PFSK-1 (cell line): Measurements from ENCODE around the gene GRXCR2.

Experiments
- POLR2AphosphoS5 ChIP-seq: IDR thresholded peaks from 2 replicates; pipeline ENCODE4 v1.6.1; 2012; ENCODE audit warnings: low read depth, mild to moderate bottlenecking, control low read depth, low read length, moderate library complexity
- SIN3A ChIP-seq: IDR thresholded peaks from 2 replicates; pipeline ENCODE4 v1.6.1; 2012; ENCODE audit warnings: mild to moderate bottlenecking, low read length, moderate library complexity, borderline replicate concordance; ENCODE audit not compliant: insufficient read depth
- TAF1 ChIP-seq: IDR thresholded peaks from 2 replicates; pipeline ENCODE4 v1.6.1; 2012; ENCODE audit warnings: low read length, control low read depth, borderline replicate concordance; ENCODE audit not compliant: insufficient read depth

GRCh38 chr5:145903867-145904266 lies 31.1 kb upstream of the GRXCR2 start:
- TF ChIP-seq SIN3A: no peak
- no peak for TF ChIP-seq POLR2AphosphoS5
- no peak for TF ChIP-seq TAF1
